GM18498 (cell line): ENCODE data around the gene PHF2.

Experiments
- ATAC-seq: cut with Tn5 transposase; IDR thresholded peaks from one replicate; pipeline ENCODE4 v1.9.1; 2021; ENCODE audit warnings: mild to moderate bottlenecking, moderate library complexity; ENCODE audit not compliant: unreplicated experiment

The PHF2 gene

DNA sequence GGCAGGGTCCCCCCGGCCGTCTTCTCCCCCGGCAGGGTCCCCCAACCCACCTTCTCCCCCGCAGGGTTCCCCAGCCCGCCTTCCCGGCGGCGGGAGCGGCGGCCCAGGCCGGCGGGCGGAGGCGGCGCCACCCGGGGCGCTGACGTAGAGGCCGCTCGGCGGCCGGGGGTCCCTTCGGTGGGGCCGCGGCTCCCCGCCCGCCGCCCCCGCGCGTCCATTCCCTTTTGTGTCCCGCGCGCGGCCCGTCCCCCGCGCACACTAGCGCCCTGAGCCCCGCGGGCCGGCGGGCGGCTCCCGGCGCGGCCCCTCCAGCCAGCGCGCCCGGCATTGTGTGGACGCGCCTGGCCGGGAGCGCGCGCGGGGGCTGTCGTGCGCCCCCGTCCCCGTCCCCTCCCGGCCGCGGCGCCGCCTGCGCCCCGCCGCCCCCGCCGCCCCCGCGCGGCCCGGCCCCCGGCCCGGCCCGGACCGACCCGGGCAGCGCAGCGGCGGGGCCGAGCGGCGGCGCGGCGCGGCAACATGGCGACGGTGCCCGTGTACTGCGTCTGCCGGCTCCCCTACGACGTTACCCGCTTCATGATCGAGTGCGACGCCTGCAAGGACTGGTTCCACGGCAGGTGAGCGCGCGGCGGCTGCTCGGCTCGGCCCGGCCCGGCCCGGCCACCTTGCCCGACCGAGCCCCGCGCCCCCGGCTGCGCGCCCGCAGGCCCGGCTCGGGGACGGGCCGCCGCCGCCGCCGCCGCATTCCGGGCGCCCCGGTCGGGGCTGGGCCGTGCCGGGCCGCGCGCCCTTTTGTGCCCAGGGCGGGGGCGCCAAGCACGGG is at the start of gene PHF2:
Gene PHF2, plus strand, starts transcription at position 327 of the 820 bp plus-strand sequence. Its CDS starts 190 bp downstream, at position 517.
- peak; percentile 50 for ATAC-seq

DNA sequence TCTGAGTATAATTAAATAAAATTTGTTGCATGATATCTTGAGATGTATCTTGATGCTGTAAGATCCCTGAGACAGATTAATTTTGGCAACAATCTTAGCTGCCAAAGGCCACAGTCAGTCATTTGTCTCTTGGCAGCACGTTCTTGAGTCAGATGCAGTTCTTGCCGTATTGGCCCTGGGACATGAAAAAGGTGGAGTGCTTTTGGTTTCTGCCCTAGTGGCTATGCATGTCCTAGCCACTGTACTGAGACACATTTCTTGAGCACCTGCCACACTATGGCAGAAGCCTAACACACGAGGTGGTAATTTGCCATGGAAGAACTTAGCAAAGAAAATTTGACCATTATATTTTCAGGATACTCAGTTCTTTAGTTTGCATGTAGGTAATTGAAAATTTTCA is 45.0 kb upstream of the PHF2 start:
- no peak for ATAC-seq

DNA sequence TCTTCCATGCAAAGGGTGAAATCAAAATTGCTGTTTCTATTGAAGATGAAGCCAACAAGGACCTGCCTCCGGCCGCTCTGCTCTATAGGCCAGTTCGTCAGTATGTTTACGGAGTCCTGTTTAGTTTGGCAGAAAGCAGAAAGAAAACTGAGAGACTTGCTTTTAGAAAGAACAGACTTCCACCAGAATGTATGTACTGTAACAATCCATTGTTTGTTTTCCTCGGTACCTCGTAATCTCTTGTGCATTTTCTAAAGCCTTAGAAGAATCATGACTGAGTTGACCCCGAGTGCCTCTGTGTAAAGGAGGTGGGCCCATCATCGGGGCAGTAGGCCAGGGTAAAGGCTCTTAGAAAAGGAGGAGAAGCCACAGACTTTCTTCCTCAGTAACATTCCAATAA is 44.2 kb upstream of the PHF2 start:
- ATAC-seq: no peak

DNA sequence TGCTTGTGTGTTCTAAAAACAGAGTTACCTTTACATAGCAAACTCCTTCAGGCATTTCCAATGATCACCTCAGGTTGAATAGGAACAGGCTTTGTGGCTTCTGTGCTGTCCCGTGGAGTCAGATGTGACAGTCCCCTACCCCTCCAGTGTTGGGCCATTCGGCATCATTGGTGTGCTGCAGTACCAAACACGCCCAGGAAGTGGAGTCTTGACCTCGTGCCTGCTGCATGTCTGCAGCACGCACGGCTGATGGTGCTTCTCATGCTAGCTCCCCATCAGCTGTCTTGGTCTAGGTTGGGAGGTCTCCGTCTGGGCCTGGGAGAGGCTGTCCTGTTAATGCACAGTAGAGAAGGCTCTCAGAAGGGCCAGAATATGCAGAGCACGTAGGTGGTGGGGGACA is 42.5 kb upstream of the PHF2 start:
- ATAC-seq: no peak

DNA sequence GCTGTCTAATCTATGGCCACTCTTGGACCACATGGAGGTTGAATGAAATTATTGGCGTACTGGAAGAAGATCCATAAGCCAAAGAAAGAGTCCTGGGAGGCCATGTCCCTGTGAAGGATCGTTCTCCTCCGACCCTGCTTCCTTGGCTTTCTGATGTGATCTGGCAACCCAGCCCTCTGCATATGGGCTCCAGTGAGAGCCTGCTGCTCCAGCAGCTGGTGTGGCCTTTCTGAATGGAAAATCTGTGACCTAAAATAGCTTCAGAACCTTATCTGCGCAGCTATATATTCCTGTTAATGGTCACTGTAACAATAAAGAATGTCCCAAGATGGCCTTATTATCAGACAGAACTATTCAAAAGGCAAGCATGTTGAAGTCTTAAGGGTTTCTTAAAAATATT is 40.2 kb upstream of the PHF2 start:
- ATAC-seq: no peak

DNA sequence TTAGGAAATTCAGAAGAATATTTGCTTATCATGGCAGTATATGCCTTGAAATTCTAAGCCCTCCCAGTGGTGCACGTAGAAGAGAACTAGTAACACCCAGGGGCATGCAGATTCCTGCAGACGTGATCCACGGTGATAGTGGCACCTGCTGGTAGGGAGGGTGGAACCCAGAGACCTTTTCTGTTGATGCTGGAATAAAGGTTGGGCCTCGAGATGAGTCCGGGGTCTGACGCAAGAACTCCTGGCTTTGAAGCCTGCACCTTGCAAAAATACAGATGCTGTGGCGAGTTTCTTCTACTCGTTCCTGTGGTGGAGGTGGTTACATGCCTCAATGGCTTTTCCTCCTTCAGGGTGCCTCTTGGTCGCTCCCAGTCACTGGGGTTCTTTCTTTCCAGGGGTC is 39.5 kb upstream of the PHF2 start:
- ATAC-seq: no peak

DNA sequence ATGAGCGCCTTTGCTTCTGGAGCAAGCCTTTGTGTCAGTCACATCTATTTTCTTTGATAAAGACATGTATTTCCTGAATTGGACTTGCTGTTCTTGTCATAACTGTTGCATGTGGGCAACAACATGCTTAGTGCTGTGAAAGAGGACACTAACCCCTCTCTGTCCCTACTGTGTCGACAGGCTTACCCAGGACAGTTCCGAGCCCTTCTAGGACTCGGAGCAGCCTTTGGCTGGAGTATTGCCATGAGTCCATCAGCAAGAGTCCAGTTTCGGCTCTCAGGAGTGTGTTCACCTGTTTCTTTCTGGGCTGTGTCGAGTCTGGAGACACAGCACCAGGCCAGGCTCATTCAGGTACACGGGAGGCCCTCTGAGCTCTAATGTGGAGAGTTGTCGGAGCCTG is 36.1 kb upstream of the PHF2 start:
- ATAC-seq: no peak

DNA sequence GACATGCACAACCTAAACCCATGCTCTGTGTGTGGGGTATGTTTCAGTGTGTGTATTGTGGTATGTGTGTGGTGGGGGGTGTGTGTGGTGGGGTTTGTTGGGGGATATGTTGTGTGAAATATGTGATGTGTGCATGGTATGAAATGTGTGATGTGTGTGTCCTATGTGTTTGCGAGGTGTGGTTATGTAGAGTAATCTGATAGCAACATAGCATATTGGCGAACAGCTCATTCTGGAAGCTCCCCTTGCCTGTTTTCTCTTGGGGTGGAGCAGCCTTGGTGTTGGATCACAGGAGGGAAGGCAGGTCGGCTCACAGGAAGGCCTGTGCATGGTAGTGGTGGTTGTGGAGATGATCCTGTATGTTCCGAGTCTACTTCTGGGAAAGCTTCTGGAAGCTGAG is 35.4 kb upstream of the PHF2 start:
- ATAC-seq: no peak

DNA sequence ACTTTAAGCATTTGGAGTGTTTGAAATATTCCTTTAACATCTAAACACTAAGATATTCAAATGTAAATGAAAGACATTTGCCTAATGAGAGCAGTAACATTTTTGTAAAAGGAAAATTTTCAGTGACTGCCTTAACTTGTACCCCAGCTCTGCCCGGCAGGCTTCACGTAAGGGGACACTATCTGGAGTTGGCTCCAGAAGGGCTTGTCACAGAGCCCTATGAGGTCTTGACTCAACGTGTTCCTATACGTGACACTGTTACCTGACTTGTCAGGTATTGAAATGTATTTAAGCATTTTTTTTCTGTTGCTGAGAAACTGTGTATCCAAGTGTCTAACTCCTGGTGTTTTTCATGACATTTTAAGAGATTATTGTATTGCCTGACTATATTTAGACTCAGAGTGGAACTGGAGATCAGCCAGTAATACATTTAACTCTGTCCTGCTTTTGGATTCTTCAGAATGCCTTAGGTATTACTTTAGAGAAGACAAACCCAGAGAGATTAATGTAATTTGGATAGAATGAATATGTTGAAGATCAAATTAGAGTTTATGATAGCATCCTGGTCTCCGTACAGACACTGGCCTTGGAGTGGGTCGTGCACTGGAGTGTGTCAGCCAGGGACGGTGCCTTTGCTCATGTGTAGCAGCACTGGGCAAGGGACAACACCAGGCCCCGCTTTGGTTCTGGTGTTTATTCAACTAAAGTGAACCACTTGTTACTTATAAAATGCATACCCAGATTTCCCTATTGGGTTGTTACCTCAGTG is 34.6 kb upstream of the PHF2 start:
- no peak for ATAC-seq

DNA sequence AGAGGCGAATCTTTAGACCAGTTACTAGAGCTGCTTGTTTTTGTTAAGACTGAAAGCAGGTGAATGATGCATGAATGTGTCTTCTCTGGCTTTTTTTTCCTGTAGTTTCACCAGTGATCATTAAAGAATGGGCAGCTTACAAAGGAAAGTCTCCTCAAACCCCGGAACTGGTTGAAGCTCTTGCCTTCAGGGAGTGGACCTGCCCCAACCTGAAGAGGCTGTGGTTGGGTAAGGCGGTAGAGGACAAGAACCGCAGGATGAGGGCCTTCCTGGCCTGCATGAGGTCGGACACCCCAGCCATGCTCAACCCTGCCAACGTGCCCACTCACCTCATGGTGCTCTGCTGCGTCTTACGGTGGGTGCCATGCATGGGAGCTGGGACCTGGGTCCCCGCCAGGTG is 33.3 kb upstream of the PHF2 start:
- no peak for ATAC-seq

DNA sequence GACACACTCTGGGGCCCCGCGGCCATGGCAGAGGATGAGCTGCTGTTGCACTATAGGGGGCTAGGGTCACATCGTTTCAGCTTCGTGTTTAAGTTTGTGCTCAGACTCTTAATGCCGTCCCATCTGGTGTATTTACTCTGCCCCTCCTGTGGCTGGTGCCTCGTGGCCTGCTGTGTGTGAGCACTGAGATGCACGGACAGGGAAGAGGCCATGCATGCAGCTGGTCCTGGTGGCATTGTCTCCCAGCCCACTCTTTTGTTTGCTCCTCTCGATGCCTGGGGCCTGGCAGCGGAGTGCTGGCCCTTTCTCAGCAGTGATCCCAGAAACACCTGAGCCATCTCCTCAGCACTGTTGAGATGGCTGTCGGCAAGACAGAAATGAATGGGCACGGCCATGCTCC is 30.0 kb upstream of the PHF2 start:
- ATAC-seq: no peak

DNA sequence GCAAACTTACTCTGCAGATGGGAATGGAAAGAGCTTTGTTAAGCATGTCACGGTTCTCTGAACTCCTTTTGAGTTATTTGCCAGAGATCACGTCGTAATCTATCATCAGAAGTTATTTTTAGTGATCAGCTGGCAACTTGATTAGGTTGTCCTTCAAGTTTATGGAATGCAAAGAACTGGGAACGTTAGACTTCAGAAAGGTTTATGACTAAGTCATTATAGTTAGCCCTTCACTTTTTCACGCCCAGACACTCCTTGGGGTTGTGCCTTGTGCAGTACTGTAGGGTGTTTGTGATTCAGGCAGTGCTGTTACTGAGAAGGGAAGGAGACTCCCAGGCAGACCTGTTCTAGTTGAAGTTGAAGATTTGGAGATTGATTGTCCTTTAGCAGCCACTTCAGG is 26.8 kb upstream of the PHF2 start:
- ATAC-seq: no peak

DNA sequence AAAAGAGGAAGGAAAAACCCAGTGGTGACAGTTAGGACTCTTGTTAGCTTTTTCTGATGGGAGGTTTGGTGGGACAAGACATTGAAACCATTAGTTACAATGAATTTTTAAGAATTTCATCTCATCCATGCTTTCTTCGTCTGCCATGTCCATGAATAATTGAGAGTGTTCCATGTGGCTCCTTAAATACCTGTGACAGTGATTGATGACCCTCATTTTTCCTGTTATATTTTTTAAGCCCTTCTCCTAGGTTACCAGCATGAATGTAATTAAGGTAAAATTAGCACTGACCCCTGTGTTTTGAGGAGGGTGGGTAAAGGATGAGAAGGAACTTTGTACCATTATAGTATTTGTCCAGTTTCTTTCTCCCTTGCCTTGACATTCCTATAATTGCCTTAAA is 23.5 kb upstream of the PHF2 start:
- ATAC-seq: no peak

DNA sequence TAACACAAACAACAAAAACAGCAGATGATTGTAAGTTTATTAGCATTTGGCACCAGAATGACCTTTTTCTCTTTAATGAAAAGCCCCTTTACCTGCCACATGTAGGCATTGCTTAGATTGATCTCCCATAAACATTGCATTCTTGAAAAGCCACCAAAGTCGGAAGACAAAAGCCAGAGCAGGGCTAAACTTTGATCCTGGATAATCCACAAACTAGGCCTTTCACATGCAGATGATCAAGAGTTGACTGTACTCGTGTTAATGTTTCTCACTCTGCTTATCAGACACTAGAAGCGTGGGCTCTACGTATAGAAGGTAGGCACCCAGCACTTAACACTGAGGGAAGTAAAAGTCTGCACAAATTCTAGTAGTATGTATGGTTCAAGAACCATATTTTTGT is 21.0 kb upstream of the PHF2 start:
- no peak for ATAC-seq

DNA sequence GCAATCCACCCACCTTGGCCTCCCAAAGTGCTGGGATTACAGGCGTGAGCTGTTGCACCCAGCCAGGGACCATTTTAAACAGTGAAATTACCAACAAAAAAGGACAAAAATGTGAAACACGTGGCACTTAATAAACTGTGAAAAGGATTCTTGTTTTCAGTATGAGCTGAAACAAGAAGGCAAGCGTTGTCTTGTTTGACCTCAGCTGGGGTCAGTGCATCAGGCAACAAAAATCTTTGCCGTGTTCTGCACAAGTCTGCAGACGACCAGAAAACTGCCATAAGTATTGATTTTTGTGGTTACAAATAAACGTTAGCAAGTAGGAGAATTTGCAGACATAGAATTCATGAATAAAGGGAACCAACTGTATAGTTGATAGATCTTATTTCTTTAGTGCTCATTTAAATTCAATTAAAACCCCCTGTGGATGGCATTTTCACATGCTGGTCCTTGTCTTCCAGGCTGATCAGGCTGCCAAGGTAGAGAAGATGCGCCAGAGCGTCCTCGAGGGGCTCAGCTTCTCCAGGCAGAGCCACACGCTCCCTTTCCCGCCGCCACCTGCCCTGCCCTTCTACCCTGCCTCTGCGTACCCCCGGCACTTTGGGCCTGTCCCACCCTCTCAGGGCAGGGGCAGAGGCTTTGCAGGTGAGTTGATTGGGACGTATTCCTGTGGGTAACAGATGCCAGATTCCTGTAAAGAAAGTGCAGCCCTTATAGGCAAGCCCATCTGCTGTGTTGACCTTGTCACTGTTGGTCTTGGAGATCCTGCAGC is 18.8 kb upstream of the PHF2 start:
- no peak for ATAC-seq

DNA sequence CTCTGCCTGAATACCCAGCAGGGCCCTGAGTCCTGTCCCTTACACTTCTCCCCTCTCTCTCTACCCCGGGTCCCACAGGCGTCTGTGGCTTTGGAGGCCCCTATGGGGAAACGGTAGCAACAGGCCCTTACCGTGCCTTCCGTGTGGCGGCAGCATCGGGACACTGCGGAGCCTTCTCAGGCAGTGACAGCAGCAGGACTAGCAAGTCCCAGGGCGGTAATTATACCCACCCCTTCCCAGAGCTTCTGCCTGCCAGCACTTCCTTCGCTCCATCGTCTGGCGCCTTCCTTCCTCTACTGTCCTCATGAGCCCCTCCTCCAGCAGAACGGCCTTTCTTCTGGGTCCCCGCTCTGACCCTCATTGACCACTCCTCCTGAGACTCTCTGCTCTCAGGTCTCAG is 17.9 kb upstream of the PHF2 start:
- no peak for ATAC-seq

DNA sequence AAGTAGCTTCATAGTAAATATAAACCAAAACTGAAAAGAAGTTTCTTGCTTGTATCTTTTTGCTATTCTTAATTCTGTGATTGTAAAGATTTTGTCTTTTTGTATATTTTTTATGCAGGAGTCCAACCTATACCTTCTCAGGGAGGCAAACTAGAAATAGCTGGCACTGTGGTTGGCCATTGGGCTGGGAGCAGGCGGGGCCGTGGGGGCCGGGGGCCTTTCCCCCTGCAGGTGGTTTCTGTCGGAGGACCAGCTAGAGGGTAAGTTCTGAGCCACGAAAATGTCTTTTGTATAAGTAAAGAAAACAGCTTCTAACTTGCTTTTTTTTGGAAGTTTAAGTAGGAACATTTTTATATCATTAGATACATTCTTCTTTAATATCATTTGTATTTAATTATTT is 15.4 kb upstream of the PHF2 start:
- ATAC-seq: no peak

DNA sequence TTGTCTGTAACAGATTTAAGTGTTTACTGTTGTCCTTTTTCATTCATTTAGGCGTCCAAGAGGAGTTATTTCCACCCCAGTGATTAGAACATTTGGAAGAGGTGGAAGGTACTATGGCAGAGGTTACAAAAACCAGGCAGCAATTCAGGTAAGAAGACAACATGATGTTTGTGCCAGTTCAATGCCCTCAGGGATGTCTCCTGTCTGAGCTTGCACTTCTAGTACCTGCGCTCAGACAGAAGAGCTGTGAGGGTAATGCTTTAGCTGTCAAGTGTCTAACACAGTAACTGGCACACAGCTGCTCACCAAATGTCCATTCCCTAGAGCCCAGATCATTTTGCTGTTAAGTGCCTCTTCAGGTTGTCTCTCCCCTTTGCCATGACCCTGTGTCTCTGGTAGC is 14.2 kb upstream of the PHF2 start:
- ATAC-seq: no peak

DNA sequence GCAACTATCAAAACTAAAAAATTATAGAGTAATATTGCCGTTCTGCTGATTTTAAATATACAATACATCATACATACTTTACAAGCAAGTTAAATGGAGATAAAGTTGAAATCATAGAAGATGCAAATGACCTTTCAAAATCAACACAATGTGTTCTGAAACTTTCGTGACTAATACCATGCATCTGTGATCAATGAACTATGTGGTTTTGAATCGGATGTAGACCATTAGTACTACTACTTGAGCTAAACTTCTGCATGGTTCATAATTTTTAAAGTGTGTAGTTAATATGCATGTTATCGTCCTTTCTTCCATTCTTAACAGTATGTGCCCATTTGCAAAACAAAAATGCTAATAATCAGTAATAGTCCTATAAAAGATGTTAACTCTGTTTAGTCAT is 11.3 kb upstream of the PHF2 start:
- no peak for ATAC-seq

DNA sequence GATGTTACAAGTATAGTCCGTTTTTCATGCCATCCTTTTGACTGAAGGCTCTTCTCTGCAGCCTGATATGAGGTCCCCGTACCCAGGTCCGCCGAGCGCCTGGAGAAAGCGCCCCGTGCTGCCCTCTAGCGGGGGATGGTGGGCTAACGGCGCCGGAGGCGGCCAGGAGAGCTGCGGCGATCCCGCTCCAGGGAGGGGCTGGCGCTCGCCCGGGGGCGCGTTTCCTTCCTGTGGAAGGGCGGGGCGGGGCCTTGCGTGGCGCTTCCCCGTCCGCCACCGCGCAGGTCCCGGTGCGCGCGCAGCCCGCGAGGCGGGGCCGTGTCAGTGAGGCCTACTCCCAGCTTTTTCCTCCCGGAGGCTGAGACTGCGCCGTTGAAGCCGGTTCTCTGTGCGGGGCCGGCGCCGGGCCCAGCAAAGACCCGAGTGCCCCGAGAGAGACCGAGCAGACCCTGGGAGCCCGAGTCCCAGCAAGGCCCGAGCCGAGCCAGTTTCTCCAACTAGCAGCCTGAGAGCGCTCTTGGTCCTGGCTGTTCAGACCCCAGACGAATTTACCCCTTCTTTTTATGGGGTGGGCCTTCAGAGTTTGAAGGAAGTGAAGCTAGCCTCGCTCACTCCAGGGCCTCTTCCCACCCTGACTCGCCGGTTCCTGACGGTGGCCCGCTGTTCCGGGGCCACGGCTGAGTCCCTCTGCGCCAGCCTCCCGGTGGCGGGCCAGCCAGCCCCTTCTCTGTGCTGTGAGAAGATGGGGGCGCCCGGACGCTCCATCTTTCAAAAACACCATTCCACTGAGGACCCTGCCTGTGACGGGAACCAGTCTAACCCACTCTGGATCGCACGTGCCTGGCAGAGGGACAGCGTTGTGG is 9.7 kb upstream of the PHF2 start:
- peak; percentile 92 for ATAC-seq
